UCSD-AML1 (cell line): Measurements from ENCODE around the gene SLC9A4.

Experiments
- DNase-seq: peaks from one replicate; lab custom pipeline; 2025; ENCODE audit not compliant: unreplicated experiment; lab: John Stamatoyannopoulos, UW

Gene SLC9A4, protein sequence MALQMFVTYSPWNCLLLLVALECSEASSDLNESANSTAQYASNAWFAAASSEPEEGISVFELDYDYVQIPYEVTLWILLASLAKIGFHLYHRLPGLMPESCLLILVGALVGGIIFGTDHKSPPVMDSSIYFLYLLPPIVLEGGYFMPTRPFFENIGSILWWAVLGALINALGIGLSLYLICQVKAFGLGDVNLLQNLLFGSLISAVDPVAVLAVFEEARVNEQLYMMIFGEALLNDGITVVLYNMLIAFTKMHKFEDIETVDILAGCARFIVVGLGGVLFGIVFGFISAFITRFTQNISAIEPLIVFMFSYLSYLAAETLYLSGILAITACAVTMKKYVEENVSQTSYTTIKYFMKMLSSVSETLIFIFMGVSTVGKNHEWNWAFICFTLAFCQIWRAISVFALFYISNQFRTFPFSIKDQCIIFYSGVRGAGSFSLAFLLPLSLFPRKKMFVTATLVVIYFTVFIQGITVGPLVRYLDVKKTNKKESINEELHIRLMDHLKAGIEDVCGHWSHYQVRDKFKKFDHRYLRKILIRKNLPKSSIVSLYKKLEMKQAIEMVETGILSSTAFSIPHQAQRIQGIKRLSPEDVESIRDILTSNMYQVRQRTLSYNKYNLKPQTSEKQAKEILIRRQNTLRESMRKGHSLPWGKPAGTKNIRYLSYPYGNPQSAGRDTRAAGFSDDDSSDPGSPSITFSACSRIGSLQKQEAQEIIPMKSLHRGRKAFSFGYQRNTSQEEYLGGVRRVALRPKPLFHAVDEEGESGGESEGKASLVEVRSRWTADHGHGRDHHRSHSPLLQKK

DNA sequence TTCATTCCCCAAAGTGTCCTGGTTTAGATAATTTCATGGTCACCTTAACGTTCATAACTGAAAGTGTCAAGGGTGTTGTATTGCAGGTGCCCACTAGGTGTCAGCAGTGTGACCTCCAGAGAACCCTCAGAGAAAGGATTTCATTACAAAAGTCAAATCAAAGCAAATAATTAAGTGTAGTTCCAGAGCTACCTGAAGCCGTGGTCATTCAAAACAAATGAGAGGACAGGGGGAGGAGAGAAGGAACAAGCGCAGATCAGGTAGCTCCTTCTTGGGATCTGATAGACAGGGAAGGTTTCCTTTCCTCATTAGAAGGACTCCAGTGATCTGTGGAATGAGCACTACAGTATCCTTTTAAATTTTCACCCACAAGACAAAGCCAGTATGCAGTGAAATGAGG lies at the start of gene SLC9A4:
Gene SLC9A4, plus strand, starts transcription at position 207 of the 400 bp plus-strand sequence. CDS start 534 bp downstream, outside the sequence.
- DNase-seq = no peak

DNA sequence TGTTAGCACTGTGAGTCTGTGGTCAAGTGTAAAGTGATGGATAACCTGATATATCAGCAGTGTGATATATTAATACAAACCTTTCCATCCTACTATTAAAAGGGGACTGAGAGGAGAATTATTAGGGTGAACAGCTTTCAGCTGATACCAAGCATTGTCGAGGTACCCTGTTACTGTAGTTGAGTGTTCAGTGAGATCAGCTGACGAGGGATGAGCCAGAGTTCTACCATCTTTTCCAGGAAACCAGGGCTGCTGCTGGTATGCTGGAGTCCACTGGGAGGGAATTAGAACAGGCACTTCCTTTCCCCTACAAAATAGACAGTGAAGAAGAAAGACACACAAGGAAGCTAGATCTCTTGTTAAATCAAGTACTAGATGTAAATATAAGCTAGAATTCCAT lies 49.7 kb upstream of the SLC9A4 start:
- no peak for DNase-seq

DNA sequence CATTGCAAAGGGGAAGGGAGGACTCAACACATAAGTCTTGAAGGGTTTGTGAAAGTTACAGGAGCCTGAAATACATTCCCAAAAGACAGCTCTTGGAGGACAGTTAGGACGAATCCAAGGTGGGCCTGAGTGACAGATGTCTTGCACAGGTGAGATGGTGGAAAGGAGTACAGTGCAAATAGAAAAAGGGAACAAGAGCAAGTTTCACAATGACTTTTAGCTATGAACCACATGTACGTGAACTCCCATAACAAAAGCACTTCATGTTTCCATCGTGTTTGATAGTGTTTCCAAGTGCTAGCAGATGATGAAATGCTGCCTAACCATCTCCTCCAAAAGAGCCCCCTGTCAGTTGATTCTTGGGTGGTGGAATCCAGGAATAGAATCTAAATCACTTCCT lies 48.3 kb upstream of the SLC9A4 start:
- no peak for DNase-seq

DNA sequence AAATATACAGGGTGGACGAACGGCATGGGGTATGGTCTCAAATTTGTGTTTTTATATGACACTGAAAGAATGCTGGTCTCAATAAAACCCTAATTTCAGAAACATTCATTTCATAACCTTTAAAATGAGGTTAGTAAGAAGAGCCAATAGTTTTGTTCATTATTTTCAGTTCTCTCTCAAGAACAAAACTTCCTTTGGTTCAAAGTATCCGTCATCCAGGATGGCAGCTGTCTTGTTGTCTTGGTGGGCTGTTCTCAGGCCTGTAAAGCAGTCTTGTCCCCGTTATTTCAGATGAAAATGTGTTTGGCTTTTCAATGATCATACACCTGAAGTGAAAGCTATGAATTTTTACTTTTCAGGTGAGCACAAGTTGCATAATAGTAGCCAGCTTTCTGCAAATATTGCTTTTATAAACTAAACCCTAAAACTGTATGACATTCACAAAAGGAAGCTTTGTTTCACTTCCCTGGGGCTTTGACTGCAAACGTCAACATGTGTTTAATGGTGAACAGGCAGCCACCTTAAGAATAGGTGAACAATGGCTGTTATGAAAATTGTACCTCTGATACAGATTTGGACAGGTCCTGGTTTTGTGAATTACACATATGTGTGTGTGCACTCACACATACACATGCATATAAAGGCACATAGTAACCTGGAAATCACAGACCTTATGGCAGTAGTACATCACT lies 47.4 kb upstream of the SLC9A4 start:
- DNase-seq = no peak

DNA sequence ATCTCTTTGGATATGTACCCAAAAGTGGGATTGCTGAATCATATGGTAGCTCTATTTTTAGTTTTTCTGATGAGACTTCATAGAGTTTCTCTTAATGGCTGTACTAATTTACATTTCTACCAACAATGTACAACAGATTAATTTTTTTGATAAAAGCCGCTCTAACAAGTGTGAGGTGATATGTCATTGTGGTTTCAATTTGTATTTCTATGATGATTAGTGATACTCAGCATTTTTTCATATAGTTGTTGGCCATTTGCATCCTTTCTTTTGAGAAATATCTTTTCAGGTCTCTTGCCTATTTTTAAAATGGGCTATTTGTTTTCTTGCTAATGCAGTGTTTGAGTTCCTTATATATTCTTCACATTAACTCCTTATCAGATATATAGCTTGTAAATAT lies 45.8 kb upstream of the SLC9A4 start:
- no peak for DNase-seq

DNA sequence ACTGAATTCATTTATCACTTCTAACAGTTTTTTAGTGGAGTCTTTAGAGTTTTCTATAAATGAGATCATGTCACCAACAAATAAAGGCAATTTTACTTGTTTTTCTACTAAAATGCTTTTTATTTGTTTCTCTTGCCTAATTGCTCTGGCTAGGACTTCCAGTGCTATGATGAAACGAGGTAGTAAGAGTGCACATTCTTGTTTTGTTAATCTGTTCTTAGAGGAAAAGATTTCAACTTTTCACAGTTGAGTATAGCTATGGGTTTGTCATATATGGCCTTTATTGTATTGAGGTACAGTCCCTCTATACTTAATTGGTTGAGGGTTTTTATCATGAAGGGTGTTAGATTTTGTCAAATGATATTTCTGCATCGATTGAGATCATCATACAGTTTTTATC lies 44.5 kb upstream of the SLC9A4 start:
- DNase-seq = no peak

DNA sequence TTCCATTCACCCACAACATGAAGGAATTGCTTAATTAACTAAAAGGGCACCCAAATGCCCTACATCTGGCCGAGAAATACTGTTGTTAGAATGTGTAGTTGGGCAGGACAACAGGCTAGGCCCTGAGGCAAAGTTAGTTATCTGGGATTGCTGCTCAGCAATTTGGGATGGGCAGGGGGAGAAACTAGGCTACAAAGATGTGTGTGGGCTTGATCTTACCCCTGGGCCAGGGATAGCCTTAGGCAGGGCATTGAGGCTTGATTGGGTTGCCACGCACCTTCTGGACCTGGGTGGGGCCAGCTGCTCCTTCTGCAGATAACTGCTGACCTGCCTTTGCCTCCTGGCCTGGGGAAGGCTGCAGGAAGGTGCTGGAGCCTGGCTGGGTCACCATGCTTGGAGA lies 40.6 kb upstream of the SLC9A4 start:
- DNase-seq = no peak

DNA sequence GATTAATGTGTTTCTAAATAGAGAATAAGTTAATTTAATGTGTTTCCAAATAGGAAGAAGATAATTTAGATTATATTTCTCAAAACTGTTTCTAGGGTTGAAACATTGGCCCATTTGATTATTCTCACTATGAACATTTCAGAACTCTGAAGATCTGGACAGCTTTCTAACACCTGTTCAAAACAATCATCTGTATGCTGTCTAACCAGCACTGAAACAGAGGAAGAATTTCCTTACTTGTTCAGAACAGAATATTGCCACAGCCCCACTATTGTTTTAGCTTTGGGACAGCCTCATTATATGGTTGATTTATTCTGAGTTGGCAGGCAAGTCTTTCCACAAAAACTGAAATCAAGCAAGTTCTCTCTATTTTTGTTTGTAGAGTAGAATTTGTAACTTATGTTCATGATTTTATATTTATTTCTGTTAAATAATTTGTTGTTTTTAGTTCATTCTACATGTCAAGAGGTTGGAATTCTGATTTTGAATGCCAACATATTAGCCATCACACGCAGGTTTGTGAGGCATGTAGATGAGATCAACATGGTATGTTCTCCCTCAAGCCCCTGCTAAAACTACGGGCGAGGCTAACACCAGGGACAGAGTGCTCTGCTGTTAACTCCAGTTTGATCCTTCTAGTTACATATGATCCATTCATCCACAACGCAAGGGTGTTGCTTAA lies 38.9 kb upstream of the SLC9A4 start:
- DNase-seq = no peak

DNA sequence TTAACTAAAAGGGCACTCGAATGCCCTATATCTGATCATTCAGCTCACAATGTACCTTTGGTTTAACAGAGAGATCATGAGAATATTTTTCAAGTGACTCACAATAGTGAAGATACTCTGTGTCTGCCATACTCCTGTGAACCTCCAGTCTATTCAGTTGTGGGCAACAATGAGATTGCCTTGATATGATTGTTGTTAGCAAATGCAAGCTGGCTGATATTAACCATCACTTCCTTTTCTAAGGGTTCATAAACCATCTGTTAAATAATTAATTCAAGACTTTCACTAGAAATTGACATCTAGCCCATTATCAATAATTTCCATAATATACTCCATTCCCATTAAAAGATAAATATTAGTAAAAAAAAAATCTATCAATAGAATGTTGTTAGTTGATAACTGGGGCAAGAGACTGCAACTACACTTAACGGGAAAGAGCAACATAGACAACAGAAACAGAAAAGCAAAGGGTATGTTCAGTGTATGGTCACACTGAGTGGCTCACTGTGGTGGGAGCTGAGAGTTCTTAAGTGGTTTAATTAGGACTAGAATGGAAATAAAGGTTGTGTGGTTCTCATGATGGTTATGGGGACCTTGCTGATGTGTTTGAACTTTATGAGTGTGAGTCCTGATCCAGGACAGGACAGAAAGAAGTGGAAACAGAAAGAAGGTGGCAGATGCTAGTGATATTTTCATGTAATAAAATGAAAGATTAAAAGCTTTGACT lies 38.2 kb upstream of the SLC9A4 start:
- DNase-seq = no peak

DNA sequence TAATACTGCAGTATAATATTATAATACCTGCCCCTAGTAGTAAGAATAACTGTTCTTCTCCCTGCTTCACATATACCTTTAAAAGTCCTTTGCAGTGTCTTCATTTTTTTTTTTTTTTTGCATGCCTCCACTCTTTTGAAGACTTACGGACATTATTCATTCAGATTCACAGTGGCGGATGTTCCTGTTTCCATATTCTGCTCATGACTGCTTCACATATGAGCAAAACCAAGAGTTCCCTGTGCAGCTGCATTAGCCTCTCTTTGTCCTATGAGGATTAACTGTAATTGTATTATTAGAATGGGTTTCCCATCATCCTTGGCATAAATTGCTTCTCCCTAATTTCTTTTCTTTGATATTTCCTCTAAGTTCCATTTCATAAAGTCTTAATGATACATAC lies 37.3 kb upstream of the SLC9A4 start:
- DNase-seq = no peak

DNA sequence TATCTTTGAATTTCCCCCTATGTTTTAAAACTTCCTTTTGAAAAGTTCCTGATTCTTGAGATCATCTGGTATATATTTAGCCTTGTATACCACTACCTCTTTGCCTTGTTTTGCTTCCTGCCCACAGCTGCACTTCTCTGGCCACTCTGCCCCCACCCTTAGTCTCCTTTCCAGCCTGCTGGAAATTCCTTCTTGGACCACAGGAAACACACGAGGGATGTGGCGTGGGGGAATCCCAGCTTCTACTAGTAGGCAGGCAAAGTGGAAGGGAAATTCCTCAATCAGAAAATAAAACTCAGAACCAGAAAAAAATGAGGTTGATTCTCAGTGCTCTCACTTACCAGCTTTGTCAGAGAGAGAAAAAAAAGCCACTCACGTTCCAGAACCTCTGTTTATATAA lies 36.7 kb upstream of the SLC9A4 start:
- DNase-seq = peak; percentile 60

DNA sequence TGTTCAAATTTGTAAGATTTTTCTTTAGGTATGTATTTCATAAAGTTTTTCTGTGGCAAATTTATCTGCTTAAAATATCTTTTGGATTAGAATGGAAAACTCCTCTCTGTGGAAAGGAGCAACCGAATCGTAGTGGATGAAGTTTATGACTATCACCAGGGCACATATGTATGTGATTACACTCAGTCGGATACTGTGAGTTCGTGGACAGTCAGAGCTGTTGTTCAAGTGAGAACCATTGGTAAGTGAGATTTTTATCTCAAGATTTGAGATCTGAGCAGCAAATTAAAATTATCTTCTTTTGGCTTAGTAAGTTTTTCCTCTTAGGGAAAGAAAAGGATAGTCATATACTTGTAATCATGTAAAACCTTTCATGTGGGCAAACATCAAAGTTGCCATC lies 35.9 kb upstream of the SLC9A4 start:
- DNase-seq = no peak

DNA sequence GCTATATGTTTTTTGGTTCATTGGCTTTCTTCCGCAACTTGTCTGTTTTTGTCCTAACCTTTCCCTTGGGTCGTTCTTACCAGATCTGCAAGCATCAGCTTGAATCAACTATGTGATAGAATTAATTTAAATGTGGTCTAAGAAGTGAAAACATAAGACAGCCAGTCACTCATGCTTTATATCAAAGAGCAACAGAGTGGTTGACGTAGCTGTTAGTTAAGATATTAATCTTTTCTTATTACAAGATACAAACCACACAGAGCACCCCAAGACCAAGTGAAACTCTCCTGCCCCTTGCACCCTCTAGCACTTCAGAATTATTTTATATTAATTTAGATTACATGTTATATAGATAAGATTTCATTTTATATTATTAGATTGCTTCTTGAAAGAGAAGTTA lies 34.9 kb upstream of the SLC9A4 start:
- no peak for DNase-seq

DNA sequence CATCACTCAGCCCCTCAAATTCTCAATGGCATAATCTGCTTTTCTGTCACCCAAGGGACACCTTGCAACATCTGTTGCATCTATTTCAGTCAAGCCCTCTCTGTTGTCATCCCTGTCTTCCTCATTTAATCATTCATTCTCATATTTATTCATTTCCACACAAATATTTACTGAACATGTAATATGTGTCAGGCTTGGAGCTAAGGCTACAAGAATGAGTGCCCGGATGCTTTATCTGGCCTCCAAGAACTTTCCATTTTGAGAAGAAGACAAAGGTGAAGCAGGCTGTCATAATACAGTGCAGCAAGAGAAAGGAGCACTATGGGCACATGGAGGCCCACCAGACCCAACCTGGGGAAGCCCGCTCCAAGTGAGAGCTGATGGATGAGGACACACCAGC lies 34.4 kb upstream of the SLC9A4 start:
- no peak for DNase-seq

DNA sequence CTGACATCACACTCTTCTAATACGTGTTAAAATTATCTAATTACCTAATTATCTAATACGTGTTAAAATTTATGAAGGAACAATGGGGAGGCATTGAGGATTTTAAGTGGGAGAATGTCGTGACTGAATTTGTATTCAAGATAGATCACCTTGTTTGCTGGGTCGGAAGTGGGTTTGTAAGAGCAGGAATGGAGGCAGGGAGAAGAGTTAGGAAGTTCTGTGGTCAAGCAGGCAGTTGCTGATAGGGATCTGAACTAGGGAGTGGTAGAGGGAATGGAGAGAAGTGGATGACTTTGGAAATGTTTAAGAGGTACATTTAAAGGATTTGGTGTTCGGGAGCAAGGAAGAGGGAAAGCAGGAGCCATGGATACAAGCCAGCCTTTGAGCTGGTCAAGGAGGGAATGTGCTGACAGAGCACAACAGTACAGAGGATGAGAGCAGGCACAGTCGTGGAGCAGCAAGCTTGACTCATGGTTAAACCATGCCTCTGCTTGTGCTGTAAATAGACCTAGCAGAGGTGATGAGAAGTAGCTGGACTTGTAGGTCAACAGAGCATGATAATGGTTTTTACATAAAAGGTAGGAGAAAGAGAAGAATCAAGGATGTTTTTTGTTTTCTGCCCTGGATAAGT lies 33.8 kb upstream of the SLC9A4 start:
- DNase-seq = no peak

DNA sequence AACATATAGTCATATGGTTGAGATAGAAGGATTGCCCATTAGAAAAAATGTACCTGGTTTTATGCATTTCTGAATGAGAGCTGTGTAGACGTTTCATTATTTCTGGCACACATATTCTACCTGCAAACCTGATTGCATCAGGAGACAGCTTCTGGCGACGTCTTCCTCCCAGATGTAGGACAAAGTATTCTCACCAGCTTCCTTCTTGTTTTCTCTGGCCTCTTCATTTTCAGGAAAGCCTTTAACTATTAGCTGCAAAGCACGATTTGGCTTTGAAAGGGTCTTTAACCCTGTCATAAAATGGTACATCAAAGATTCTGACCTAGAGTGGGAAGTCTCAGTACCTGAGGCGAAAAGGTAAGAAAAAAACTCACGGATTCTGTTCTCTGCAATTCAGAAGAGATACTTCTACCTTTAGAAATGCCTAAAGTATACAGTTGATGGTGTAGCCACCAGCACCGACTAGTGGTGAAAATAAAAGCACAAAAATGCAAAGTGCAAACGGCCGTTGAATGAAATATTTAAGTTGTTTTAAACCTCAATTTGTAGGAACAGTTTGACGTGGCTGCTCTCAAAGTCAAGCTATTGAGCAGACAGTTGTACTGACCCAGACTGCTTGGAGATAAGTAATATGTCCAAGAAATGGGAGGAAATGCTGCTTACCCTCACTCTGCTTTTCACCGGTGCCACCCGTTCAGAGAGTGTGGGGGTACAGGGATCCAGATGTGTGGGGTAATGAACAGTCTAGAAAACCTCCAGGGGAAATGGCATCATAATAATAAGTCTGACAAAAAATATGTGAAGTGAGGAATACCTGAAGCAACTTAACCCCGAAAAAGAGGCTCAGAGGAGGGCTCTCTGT lies 29.8 kb upstream of the SLC9A4 start:
- DNase-seq = no peak

DNA sequence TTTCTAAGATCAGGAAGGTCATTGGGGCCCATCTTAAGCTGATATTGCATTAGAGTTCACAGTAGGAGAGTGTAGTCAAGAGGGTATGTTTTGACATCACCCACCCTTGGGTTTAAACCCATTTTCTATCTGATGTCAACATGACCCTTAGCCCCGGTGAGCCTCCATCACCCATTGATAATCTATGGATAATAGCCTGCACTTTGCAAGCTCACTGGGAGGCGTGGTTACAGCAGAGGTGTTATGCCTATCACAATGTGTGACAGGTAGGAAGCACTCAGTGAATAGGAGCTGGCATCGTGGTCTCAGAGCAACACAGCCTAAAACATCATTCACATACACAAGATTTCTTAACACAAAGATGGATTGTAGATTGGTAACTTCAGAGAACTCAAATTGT lies 28.8 kb upstream of the SLC9A4 start:
- DNase-seq = no peak

DNA sequence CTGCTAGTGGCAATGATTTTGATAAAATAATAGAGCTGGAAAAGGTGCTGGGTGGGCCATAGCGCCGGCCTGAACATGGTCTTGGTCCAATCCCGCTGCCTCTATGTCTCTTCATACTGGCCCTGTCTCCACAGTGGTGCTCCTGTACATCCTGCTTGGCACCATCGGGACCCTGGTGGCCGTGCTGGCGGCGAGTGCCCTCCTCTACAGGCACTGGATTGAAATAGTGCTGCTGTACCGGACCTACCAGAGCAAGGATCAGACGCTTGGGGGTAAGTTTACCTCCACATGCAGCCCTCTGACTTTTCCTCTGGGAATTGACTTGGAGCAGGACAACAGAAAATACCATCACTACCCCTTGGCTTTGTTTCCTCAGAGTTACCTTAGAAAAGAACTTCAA lies 26.1 kb upstream of the SLC9A4 start:
- no peak for DNase-seq

DNA sequence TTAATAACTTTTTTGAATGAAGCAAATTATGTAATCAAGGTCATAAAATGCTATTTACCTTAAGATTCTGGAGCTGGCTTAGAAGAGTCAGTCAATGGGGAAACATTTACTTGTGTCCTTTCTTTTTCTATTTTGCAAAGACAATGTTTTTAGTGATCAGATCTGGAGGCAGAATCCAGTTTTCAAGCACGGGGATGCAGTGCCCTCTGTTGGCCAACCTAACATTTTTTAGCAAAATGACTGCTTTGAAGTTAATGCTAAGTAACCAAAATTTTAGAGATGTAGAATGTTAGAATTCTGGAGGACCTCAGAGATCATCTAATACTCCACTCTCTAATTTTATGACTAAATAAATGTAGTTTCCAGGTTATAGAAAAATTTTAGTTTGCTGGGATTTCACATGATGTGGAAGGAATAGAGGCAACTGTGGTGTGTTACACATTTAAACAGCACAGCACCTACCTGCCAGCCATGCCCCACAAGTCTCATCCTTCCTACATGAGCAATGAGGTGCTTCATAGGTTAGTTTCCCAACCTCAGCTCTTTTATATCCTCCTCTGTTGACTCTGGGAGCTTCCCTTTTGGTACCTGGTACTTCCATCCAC lies 23.6 kb upstream of the SLC9A4 start:
- DNase-seq = peak; percentile 44
